ENCODE results near the gene ADISSP.

Gene ADISSP

DNA sequence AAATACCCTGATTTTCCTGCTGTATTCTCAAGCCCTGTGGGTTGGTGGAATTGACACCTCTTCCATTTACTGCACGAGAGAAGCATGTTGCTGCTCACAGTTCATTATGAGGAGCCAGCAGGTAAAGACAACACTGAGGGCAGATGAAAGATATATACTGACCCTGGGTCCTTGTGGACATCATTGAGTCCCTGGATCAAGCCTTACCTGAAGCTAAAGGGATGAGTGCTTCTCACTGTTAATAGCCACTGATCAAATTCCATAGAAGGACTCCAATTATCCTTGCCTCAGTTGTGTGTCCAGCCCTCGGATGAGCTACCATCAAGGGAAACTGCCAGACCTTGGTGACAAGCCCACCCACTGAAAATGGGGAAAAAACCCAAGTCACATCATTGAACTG, 47.5 kb downstream of the ADISSP start:
- H3K79me2 ChIP-seq (ENCODE audit: control insufficient read depth, low read length) = no peaks in the 10 kb centered on the region
- peak overlapping the region; percentile 21 for H3K4me2 ChIP-seq (ENCODE audit: low read length)
- H4K20me1 ChIP-seq (ENCODE audit: control insufficient read depth, insufficient read depth, low read depth, low read length) = no peaks in the 10 kb centered on the region
- no peak overlapping the region for H3K4me3 ChIP-seq (ENCODE audit: low read length)
- H3K4me1 ChIP-seq (ENCODE audit: control insufficient read depth, low read length) = peaks cover 28% of the 10 kb centered on the region
- no peaks in the 10 kb centered on the region; the same call in 1 of the 2 replicates for H3F3A ChIP-seq (ENCODE audit: control insufficient read depth, insufficient read depth)
- no peaks in the 10 kb centered on the region for H3K36me3 ChIP-seq (ENCODE audit: control insufficient read depth, low read length)
- H3K9me2 ChIP-seq (replicated peaks; ENCODE audit: control insufficient read depth, low read length) = no peaks in the 10 kb centered on the region
- H3K27ac ChIP-seq (ENCODE audit: low read depth, low read length) = peak overlapping the region; percentile 27; the same call in 1 of the 2 replicates
- TF ChIP-seq EZH2phosphoT487 (IDR thresholded peaks at IDR 0.05; ENCODE audit: borderline replicate concordance, low read length) = no peak
- no peak for TF ChIP-seq CTCF (IDR thresholded peaks at IDR 0.05; ENCODE audit: low read depth, low read length, poor library complexity, severe bottlenecking)
- H3K9me3 ChIP-seq (ENCODE audit: control insufficient read depth, insufficient read depth, low read length) = no peaks in the 10 kb centered on the region
- H3K27me3 ChIP-seq (ENCODE audit: control insufficient read depth, low read length) = peaks cover 28% of the 10 kb centered on the region

DNA sequence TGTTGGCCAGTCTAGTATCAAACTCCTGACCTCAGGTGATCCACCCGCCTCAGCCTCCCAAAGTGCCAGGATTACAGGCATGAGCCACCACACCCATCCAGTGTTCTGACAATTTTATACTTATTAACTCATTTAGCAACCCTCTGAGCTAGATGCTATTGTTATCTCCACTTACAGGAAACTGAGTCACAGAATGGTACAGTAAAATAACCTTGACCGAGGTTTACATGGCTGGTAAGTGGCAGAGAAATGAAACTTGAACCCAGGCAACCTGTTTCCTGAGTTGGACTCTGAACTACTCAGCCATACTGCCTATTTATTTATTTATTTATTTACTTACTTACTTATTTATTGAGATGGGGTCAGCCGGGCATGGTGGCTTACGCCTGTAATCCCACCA, 48.5 kb downstream of the ADISSP start:
- TF ChIP-seq EZH2phosphoT487 (IDR thresholded peaks at IDR 0.05; ENCODE audit: borderline replicate concordance, low read length) = no peak
- Histone ChIP-seq H3K36me3 (ENCODE audit: control insufficient read depth, low read length) (no peaks in the 10 kb centered on the region), H3F3A (ENCODE audit: control insufficient read depth, insufficient read depth) (no peaks in the 10 kb centered on the region; the same call in 1 of the 2 replicates), H3K4me2 (ENCODE audit: low read length) (no peak overlapping the region), H3K9me3 (ENCODE audit: control insufficient read depth, insufficient read depth, low read length) (no peaks in the 10 kb centered on the region), H3K4me1 (ENCODE audit: control insufficient read depth, low read length) (peaks cover 28% of the 10 kb centered on the region), H3K79me2 (ENCODE audit: control insufficient read depth, low read length) (no peaks in the 10 kb centered on the region), H3K9me2 (replicated peaks; ENCODE audit: control insufficient read depth, low read length) (no peaks in the 10 kb centered on the region), H3K27ac (ENCODE audit: low read depth, low read length) (no peak overlapping the region), H4K20me1 (ENCODE audit: control insufficient read depth, insufficient read depth, low read depth, low read length) (no peaks in the 10 kb centered on the region), H3K4me3 (ENCODE audit: low read length) (no peak overlapping the region), H3K27me3 (ENCODE audit: control insufficient read depth, low read length) (peaks cover 25% of the 10 kb centered on the region)

DNA sequence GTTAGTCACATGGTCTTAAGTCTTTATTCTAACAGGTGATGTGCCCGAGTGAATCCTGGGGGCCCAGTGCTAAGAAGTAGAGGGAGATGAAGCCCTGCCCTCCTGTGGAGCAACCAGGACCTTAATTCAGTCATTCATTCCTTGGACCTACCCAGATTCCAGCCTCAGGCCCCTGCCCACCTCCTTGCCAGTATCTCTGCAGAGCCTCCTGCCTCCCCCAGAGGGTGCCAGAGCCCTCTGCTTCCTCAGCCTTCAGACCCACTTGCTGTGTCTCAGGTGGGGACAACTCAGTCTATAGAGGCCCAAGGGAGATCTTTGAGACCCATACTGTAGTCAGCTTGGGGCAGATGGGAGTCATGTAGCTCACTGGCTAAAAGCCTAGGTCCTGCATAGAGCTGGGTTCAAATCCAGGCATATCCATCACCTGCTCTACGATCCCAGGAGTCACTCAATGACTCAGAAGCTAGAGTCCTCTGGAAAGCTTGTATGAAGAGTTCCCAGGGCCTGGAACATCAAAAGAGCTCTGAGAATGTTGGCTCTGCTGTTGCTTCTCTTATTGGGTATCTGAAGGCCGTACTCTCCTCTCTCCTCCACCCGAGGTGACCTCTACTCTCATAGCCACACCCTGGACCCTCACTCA, 51.2 kb downstream of the ADISSP start:
- H3K79me2 ChIP-seq (ENCODE audit: control insufficient read depth, low read length) = no peaks in the 10 kb centered on the region
- H3K27ac ChIP-seq (ENCODE audit: low read depth, low read length) = no peak overlapping the region
- H3K9me2 ChIP-seq (replicated peaks; ENCODE audit: control insufficient read depth, low read length) = no peaks in the 10 kb centered on the region
- TF ChIP-seq CTCF (IDR thresholded peaks at IDR 0.05; ENCODE audit: low read depth, low read length, poor library complexity, severe bottlenecking) = peak; percentile 82
- TF ChIP-seq EZH2phosphoT487 (IDR thresholded peaks at IDR 0.05; ENCODE audit: borderline replicate concordance, low read length) = no peak
- no peaks in the 10 kb centered on the region for H3K36me3 ChIP-seq (ENCODE audit: control insufficient read depth, low read length)
- H3K4me2 ChIP-seq (ENCODE audit: low read length) = no peak overlapping the region
- no peak overlapping the region for H3K4me3 ChIP-seq (ENCODE audit: low read length)
- H3F3A ChIP-seq (ENCODE audit: control insufficient read depth, insufficient read depth) = no peaks in the 10 kb centered on the region; the same call in 1 of the 2 replicates
- H4K20me1 ChIP-seq (ENCODE audit: control insufficient read depth, insufficient read depth, low read depth, low read length) = no peaks in the 10 kb centered on the region
- H3K4me1 ChIP-seq (ENCODE audit: control insufficient read depth, low read length) = peaks cover 19% of the 10 kb centered on the region
- peaks cover 17% of the 10 kb centered on the region for H3K27me3 ChIP-seq (ENCODE audit: control insufficient read depth, low read length)
- H3K9me3 ChIP-seq (ENCODE audit: control insufficient read depth, insufficient read depth, low read length) = no peaks in the 10 kb centered on the region

- no peaks in the 10 kb centered on the region for H3K9me3 ChIP-seq (ENCODE audit: control insufficient read depth, insufficient read depth, low read length)
- no peak overlapping the region for H3K4me2 ChIP-seq (ENCODE audit: low read length)
- no peaks in the 10 kb centered on the region for H3K4me1 ChIP-seq (ENCODE audit: control insufficient read depth, low read length)
- no peaks in the 10 kb centered on the region for H4K20me1 ChIP-seq (ENCODE audit: control insufficient read depth, insufficient read depth, low read depth, low read length)
- TF ChIP-seq CTCF (IDR thresholded peaks at IDR 0.05; ENCODE audit: low read depth, low read length, poor library complexity, severe bottlenecking) (no peak), EZH2phosphoT487 (IDR thresholded peaks at IDR 0.05; ENCODE audit: borderline replicate concordance, low read length) (no peak)
- H3K27ac ChIP-seq (ENCODE audit: low read depth, low read length) = no peak overlapping the region
- no peak overlapping the region for H3K4me3 ChIP-seq (ENCODE audit: low read length)
- H3K9me2 ChIP-seq (replicated peaks; ENCODE audit: control insufficient read depth, low read length) = no peaks in the 10 kb centered on the region
- no peaks in the 10 kb centered on the region for H3K79me2 ChIP-seq (ENCODE audit: control insufficient read depth, low read length)
- H3K27me3 ChIP-seq (ENCODE audit: control insufficient read depth, low read length) = peaks cover 5% of the 10 kb centered on the region; the same call in 1 of the 2 replicates
- no peaks in the 10 kb centered on the region for H3F3A ChIP-seq (ENCODE audit: control insufficient read depth, insufficient read depth)
- H3K36me3 ChIP-seq (ENCODE audit: control insufficient read depth, low read length) = no peaks in the 10 kb centered on the region
Measured at GRCh38 chr20:3714092-3714491, 53.5 kb downstream of the ADISSP start.

Data from DOHH2 (cell line).